ENCODE data around the gene SHLD1.

DNA sequence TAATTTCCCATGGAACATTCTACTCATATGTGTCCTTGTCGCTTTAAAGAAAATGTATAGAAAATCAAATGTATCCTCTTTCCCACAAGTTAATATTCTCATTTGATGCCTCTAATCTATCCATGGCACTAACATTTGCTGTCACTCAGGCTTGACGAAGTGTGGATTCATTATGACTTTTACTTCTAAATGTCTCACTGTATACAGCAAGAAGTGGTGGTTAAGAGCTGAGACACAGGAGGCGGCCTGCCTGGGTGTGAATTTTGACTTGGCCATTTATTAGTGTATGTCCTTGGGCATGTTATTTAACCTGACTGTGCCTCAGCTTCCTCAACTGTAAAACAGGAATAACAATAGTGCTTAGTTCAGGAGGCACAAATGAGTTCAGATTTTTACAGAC lies 130.1 kb downstream of the SHLD1 start:
- TF ChIP-seq JUN (IDR thresholded peaks at IDR 0.05; ENCODE audit: borderline replicate concordance, insufficient read depth, insufficient read length, low read depth) (no peak), POLR2A (IDR thresholded peaks at IDR 0.05; ENCODE audit: low read depth, low read length) (no peak), MYC (IDR thresholded peaks at IDR 0.05; ENCODE audit: low read depth, low read length) (no peak), POLR2AphosphoS5 (IDR thresholded peaks at IDR 0.05; ENCODE audit: insufficient read depth, low read depth, low read length) (no peak), FOS (IDR thresholded peaks at IDR 0.05; ENCODE audit: borderline replicate concordance, insufficient read depth, low read length) (no peak), EZH2 (IDR thresholded peaks at IDR 0.05; ENCODE audit: borderline replicate concordance, low read depth, low read length, severe bottlenecking) (no peak), GATA2 (IDR thresholded peaks at IDR 0.05; ENCODE audit: insufficient read depth, insufficient read length, low read depth, low read length) (no peak)
- TF ChIP-seq, protein P1, sequence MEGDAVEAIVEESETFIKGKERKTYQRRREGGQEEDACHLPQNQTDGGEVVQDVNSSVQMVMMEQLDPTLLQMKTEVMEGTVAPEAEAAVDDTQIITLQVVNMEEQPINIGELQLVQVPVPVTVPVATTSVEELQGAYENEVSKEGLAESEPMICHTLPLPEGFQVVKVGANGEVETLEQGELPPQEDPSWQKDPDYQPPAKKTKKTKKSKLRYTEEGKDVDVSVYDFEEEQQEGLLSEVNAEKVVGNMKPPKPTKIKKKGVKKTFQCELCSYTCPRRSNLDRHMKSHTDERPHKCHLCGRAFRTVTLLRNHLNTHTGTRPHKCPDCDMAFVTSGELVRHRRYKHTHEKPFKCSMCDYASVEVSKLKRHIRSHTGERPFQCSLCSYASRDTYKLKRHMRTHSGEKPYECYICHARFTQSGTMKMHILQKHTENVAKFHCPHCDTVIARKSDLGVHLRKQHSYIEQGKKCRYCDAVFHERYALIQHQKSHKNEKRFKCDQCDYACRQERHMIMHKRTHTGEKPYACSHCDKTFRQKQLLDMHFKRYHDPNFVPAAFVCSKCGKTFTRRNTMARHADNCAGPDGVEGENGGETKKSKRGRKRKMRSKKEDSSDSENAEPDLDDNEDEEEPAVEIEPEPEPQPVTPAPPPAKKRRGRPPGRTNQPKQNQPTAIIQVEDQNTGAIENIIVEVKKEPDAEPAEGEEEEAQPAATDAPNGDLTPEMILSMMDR (IDR thresholded peaks at IDR 0.05; ENCODE audit: extremely low read depth in 1 of 2, insufficient read depth in 1 of 2, low read depth in 1 of 2, low read length in 2 of 2), result no peak
- TF ChIP-seq, protein P2, sequence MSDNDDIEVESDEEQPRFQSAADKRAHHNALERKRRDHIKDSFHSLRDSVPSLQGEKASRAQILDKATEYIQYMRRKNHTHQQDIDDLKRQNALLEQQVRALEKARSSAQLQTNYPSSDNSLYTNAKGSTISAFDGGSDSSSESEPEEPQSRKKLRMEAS (IDR thresholded peaks at IDR 0.05; ENCODE audit: insufficient read depth, insufficient read length), result no peak
